Loucy (cell line): ENCODE measurements around the gene CALHM2.

Experiments used
- CTCF ChIP-seq: fragments of 200-600 bp; sonication (generic); conservative IDR thresholded peaks from 2 replicates; pipeline ENCODE4 v1.5.1; 2014; ENCODE audit warnings: mild to moderate bottlenecking, antibody characterized with exemption, low read length
- EZH2phosphoT487 ChIP-seq: fragments of 200-600 bp; IDR thresholded peaks from 2 replicates; pipeline ENCODE4 v1.6.1; 2018; ENCODE audit warnings: antibody characterized with exemption, mild to moderate bottlenecking, moderate library complexity, borderline replicate concordance

DNA sequence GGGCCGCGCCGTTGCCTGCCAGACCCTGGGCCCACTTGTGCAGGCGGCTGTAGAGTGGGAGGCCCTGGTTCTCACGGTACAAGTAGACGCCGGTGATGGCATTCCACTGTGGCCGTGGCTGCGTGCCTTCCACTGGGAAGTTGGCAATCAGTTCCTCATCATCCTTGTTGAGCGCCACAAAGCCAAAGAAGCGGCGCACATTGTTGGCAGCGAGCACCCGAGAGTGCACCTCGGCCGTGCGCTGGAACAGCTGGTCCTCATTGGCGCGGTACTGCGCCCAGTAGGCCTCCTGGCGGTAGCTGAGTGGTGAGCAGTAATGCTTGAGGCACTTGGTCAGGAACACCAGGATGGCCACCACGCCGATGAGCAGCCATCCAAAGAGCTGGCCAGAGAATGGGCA, 5.0 kb downstream of the CALHM2 start:
- no peak for TF ChIP-seq CTCF
- TF ChIP-seq EZH2phosphoT487: no peak
